HG02798 (cell line): Measurements from ENCODE around the gene GMDS.

Experiments used
- ATAC-seq: cut with Tn5 transposase; IDR thresholded peaks from one replicate; pipeline ENCODE4 v1.9.1; 2021; ENCODE audit warnings: mild to moderate bottlenecking; ENCODE audit not compliant: unreplicated experiment, poor library complexity

GMDS gene

GRCh38 chr6:2141644-2142290 is 103.6 kb downstream of the GMDS start:
- ATAC-seq: no peak

GRCh38 chr6:2140438-2141128 is 104.8 kb downstream of the GMDS start:
- ATAC-seq: no peak

- ATAC-seq: no peak
These were observed 110.0 kb downstream of the GMDS start for GRCh38 chr6:2135401-2135800.

GRCh38 chr6:2134554-2134953 is 110.9 kb downstream of the GMDS start:
- no peak for ATAC-seq

GRCh38 chr6:2133716-2134310 is 111.6 kb downstream of the GMDS start:
- ATAC-seq: no peak

GRCh38 chr6:2132916-2133315 is 112.5 kb downstream of the GMDS start:
- ATAC-seq: no peak

GRCh38 chr6:2132416-2132815 is 113.0 kb downstream of the GMDS start:
- ATAC-seq: no peak

GRCh38 chr6:2129182-2129621 is 116.2 kb downstream of the GMDS start:
- no peak for ATAC-seq

GRCh38 chr6:2127484-2127911 is 117.9 kb downstream of the GMDS start:
- peak; percentile 53 for ATAC-seq

GRCh38 chr6:2126351-2126750 is 119.1 kb downstream of the GMDS start:
- no peak for ATAC-seq

GRCh38 chr6:2125158-2125557 is 120.2 kb downstream of the GMDS start:
- ATAC-seq: no peak

GRCh38 chr6:2124260-2124709 is 121.1 kb downstream of the GMDS start:
- no peak for ATAC-seq

GRCh38 chr6:2120912-2121311 is 124.5 kb downstream of the GMDS start:
- ATAC-seq: no peak

GRCh38 chr6:2119275-2119674 is 126.1 kb downstream of the GMDS start:
- ATAC-seq: no peak

GRCh38 chr6:2118136-2118535 is 127.3 kb downstream of the GMDS start:
- ATAC-seq: no peak

GRCh38 chr6:2117447-2117846 is 128.0 kb downstream of the GMDS start:
- ATAC-seq: no peak

GRCh38 chr6:2116496-2116895 is 128.9 kb downstream of the GMDS start:
- no peak for ATAC-seq

GRCh38 chr6:2114100-2114499 is 131.3 kb downstream of the GMDS start:
- ATAC-seq: no peak

GRCh38 chr6:2111162-2111677 is 134.2 kb downstream of the GMDS start:
- peak; percentile 53 for ATAC-seq

- ATAC-seq: peak; percentile 73
These were observed 134.9 kb downstream of the GMDS start for GRCh38 chr6:2110504-2110903.

- no peak for ATAC-seq
These were observed 135.6 kb downstream of the GMDS start for GRCh38 chr6:2109796-2110195.
